HG03460 (cell line): Measurements from ENCODE around the gene BIRC6.

ENCODE experiments used
- ATAC-seq: cut with Tn5 transposase; IDR thresholded peaks from one replicate; pipeline ENCODE4 v1.9.1; 2021; ENCODE audit not compliant: unreplicated experiment

The BIRC6 gene

GRCh38 chr2:32375228-32375892 lies 18.5 kb downstream of the BIRC6 start:
- ATAC-seq = no peak

DNA sequence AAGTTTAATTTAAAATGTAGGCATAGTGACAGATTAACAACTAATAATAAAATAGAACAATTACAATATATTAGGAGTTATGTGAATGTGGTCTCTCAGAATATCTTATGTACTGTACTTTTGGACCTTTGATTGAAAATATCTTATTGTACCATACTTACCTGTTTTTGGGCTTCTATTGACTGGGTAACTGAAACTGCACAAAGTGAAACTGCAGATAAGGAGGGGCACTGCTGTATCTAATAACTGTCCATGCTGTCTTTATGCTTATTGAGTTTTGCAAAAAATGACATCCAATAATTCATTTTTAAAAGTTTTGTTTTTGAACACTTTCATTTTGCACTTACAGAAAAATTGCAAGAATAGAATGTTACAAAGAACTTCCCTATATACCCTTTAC lies 19.9 kb downstream of the BIRC6 start:
- ATAC-seq = no peak

DNA sequence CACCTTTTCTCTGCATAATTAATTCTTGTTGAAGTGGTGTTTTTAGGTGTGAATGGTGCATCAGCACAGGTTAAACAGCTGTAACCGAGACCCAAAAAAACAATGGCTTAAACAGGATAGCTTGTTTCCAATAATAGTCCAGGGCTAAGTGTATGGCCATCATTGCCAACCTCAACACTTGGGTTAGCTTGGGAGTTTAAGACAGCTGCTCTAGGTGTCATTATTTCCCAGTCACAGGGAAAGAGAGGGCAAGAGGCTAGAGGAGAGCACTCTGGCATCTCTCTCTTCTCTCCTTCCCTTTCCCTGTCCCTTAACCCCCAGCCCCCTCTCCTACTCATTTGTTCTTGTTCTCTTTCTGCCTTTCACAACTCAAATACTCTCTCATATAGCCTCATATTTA lies 21.1 kb downstream of the BIRC6 start:
- ATAC-seq = no peak

DNA sequence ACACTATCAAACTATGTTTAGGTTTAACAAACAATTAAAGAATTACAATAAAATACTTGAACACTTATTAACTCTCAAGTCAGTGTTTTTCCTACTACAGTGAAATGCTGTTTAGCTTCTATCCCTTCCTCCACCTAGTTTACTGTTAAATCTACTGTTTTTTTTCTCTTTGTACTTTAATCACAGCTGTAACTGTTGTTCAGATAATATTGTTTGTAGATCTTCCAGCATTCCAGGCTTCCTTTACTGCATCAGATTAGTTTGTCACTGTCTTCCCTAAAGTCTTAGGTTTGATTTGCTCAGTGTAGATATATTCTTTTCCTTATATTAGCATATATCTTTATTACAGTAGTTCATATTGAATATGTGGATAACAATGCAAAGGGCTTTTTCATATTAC lies 22.5 kb downstream of the BIRC6 start:
- ATAC-seq = no peak

GRCh38 chr2:32383858-32384257 lies 27.0 kb downstream of the BIRC6 start:
- no peak for ATAC-seq

- ATAC-seq = no peak
Measured at GRCh38 chr2:32384529-32384928, 27.7 kb downstream of the BIRC6 start.

DNA sequence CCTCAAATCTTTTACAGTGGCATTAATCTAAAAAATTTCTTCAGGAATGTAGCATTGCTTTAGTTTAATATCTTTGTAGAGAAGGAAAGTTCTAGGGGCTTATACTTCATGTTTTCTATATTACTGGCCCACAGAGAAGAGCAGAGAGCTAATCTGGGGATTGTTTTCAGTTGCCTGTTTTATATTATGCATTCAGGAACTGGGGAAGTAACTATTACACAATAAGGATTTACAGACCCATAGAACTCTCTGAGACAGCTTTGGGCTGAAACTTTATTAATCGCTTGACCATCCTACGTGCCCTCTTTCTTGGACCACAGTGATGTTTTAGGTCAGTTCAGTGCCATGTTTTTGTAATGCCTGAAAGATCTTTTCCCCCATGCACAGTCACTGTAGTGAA lies 29.9 kb downstream of the BIRC6 start:
- no peak for ATAC-seq

DNA sequence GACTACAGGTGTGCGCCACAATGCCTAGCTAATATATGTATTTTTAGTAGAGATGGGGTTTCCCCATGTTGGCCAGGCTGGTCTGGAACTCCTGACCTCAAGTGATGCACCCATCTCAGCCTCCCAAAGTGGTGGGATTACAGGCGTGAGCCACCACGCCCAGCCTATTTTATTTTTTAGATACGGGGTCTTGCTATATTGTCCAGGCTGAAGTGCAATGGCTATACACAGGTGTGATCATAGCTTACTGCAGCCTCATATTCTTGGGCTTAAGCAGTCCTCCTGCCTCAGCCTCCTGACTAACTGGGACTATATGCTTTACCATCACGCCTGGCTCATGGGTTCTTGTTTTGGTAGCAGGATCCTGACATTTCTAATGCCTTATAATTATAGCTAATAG lies 42.4 kb downstream of the BIRC6 start:
- no peak for ATAC-seq

DNA sequence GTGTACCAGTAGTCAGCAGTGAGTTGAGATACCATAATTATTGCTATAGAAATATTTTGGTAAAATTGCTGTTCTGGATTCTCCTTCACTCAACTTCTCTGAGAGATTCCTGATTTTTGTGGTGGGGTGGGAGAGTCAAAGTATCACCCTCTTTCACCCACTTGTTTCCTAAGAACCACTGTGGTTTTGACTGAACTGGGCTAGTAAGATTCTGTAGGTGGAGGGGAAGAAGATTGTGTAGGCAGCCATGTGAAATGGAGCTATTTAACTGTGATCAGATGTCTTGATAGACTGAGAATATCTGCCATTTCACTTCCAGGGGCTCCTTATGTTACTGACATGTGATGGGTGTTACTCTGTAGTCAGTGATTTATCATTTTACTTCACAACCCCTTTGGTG lies 45.3 kb downstream of the BIRC6 start:
- no peak for ATAC-seq

DNA sequence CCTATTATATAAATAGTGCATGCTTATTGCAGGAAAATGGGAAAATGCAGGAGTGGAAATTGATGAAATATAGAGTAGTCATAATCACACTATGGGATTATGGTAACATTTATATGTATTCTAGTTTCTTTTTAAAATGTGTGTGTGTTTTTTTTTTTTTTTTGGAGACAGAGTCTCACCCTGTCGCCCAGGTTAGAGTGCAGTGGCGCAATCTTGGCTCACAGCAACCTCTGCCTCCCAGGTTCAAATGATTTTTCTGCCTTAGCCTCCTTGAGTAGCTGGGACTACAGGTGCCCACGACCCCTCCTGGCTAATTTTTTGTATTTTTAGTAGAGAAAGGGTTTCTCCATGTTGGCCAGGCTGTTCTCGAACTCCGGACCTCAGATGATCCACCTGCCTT lies 47.0 kb downstream of the BIRC6 start:
- no peak for ATAC-seq

GRCh38 chr2:32404691-32405090 lies 47.9 kb downstream of the BIRC6 start:
- ATAC-seq = no peak

DNA sequence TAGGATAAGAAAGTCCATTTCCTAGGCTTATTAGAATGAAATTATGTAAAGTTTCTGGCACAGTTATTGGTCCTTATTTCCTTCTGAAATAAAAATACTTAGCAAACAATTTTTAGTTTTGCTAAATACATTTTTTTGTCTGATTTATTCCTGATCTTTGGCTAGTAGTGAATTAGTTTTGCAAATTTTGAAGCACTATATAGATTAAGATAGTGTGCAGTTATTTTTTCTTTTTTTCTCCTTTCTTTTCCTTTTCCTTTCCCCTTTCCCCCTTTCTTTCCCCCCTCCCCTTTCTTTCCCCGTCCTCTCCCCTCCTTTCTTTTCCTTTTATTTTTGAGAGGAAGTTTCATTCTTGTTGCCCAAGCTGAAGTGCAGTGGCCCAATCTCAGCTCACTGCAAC lies 59.7 kb downstream of the BIRC6 start:
- ATAC-seq = no peak

DNA sequence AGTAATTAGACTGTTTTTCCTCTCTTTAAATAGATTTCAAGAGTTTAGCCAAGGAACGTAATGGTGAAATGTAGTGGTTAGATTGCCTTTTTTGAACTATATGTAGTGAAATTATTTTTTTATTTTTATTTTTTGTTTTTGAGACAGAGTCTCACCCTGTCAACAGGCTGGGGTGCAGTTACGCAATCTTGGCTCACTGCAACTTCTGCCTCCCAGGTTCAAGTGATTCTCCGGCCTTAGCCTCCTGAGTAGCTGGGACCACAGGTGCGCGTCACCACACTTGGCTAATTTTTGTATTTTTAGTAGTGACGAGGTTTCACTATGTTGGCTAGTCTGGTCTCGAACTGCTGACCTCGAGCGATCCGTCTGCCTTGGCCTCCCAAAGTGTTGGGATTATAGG lies 60.8 kb downstream of the BIRC6 start:
- ATAC-seq = no peak

DNA sequence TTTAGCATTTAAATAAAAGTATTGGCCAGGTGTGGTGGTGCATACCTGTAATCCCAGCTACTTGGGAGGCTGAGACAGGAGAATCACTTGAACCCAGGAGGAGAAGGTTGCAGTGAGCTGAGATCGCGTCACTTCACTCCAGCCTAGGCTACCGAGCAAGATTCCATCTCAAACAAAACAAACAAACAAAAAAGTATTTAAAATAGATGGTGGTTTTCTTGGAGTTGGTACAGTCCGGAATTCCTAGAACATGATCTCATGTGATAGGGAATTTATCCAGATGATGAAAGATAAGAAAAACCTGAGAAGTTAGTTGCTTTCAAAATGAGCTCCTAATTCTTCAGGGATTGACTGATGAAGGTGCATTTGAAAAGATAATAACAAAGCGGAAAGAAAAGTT lies 62.0 kb downstream of the BIRC6 start:
- no peak for ATAC-seq

DNA sequence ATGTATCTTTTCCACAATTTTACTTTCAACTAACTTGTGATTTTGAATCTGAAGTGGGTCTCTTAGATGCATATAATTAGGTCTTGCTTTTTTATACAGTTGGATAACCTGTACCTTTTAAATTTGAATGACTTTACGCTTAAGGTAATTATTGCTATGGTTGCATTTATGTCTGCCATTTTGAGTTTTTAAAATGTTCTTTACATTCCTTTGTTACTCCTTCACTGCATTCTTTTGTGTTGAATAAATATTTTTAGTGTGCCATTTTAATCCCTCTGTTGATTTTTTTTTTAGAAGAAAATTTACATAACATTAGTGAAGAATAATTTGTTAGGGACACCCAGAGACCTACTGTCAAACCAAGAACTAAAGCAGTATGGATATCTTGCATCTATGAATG lies 65.3 kb downstream of the BIRC6 start:
- no peak for ATAC-seq

- no peak for ATAC-seq
Measured at GRCh38 chr2:32423536-32423935, 66.7 kb downstream of the BIRC6 start.

DNA sequence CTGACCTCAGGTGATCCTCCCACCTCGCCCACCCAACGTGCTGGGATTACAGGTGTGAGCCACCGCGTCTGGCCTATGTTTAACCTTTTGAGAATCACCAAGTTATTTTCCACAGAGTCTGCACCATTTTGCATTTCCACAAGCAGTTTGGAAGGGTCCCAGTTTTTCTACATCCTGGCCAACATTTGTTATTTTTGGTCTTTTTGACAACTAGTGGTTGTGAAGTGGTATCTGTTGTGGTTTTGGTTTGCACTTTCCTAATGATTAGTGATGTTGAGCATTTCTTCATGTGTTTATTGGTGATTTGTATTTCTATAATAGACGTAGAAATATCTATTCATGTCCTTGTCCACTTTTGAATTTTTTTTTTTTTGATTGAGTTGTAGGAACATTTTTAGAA lies 67.9 kb downstream of the BIRC6 start:
- no peak for ATAC-seq

- no peak for ATAC-seq
Measured at GRCh38 chr2:32425719-32426141, 68.9 kb downstream of the BIRC6 start.

DNA sequence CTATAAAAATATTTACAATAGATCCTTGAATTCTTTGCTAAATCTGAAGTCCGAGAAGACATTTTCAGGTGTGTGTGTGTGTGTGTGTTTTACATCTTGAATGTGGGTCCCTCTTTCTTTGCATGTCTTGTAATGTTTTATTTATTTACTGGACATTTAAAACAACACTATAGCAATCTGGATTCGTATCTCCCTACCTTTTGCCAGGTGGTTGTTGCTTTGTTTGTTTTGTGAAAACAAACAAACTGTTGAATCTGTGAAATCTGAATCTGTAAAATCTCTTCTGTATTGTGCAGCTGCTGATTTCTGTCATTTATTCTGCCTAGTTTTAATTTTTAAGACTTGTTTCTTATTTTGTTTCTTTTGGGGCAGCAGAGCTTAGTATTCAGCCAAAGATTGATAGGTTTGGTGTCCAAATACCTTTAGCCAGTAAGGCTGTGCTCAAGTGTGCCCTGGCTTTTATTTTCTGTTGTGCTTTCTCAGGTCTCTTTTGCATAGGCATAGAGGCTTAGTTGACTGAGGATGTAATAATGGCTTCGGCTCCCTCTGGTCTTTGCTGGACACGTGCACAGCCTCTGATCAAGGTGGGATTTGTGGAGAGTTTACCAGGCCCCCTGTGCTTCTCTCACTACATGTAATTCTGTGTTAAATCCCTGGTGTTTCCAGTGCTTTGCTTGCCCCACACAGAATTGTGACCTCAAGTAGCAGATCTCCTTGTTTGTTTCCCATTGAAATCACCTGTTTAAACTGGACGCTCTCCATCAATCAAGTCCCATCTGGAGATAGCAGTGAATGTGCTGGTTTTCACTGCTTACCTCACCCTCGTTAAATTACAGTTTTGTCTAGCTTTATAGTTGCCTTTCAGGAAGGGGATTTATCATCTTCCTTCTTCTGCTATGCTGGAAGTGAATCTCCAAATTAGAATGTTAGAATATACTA lies 71.1 kb downstream of the BIRC6 start:
- no peak for ATAC-seq

GRCh38 chr2:32430804-32431203 lies 74.0 kb downstream of the BIRC6 start:
- ATAC-seq = no peak

- no peak for ATAC-seq
Measured at GRCh38 chr2:32436150-32436549, 79.3 kb downstream of the BIRC6 start.

GRCh38 chr2:32442020-32442467 lies 85.2 kb downstream of the BIRC6 start:
- ATAC-seq = no peak
